Subcutaneous adipose tissue (tissue), 4 donors: ENCODE data around the gene FLYWCH1. TPM values are rescaled to one million over a fixed set of nuclear protein-coding genes. Genes with fewer than 3 reads are reported as not detected.

Experiments
- CTCF ChIP-seq: fragments of 450-650 bp; IDR thresholded peaks from one replicate; pipeline ENCODE4 v1.5.1; 2016; ENCODE audit warnings: low read depth, mild to moderate bottlenecking, control low read depth, antibody characterized with exemption, moderate library complexity
- total RNA-seq, 4 donors: library from RNA; depleted of rRNA; stranded (reverse); fragments of >200 nt; gene quantifications; one replicate each; pipeline ENCODE4 v1.1.0, GENCODE V29; 2016

The FLYWCH1 gene
- total RNA-seq, 4 donors from 2014 or later, result 11.6 to 62.9 (median 18.7) TPM

GRCh38 chr16:2910441-2910969 is 1.2 kb upstream of the FLYWCH1 start:
- TF ChIP-seq CTCF, result no peak

- no peak for TF ChIP-seq CTCF
Observed at GRCh38 chr16:2912330-2913199, 834 bp downstream of the FLYWCH1 start.

- TF ChIP-seq CTCF, result no peak
Observed at GRCh38 chr16:2913603-2914002, 1.9 kb downstream of the FLYWCH1 start.

- TF ChIP-seq CTCF, result no peak
Observed at GRCh38 chr16:2914233-2914632, 2.5 kb downstream of the FLYWCH1 start.

- TF ChIP-seq CTCF, result no peak
Observed at GRCh38 chr16:2915196-2915929, 3.6 kb downstream of the FLYWCH1 start.

GRCh38 chr16:2919511-2920255 is 8.0 kb downstream of the FLYWCH1 start:
- TF ChIP-seq CTCF, result no peak

- TF ChIP-seq CTCF, result no peak
Observed at GRCh38 chr16:2923481-2923880, 11.8 kb downstream of the FLYWCH1 start.
